Stimulated activated naive CD8-positive, alpha-beta T cell treated with anti-CD3 and anti-CD28 coated beads, Interleukin-15, Interleukin-2, amounts not matched to agents 100 ng/mL and 50 ng/mL, for 24 hours (primary cell): ENCODE measurements around the gene TGM2.

Experiments
- H3K27ac Mint-ChIP-seq: one replicate; pipeline ENCODE4 v1.8.0; 2021; ENCODE audit warnings: mild to moderate bottlenecking, mixed read lengths
- H3K27me3 Mint-ChIP-seq: one replicate; pipeline ENCODE4 v1.8.0; 2021; ENCODE audit warnings: mixed read lengths
- H3K36me3 Mint-ChIP-seq: one replicate; pipeline ENCODE4 v1.8.0; 2021; ENCODE audit warnings: low read depth, mixed read lengths
- H3K4me1 Mint-ChIP-seq: one replicate; pipeline ENCODE4 v1.8.0; 2021; ENCODE audit warnings: low read depth, mixed read lengths
- H3K4me3 Mint-ChIP-seq: one replicate; pipeline ENCODE4 v1.8.0; 2021; ENCODE audit warnings: mild to moderate bottlenecking, mixed read lengths
- H3K9me3 Mint-ChIP-seq: one replicate; pipeline ENCODE4 v1.8.0; 2021; ENCODE audit warnings: mixed read lengths

TGM2 gene

GRCh38 chr20:38164069-38164468 is 1.0 kb downstream of the TGM2 start:
- Mint-ChIP-seq H3K4me3 (no peak overlapping the region), H3K36me3 (no peaks in the 10 kb centered on the region), H3K9me3 (no peaks in the 10 kb centered on the region), H3K27ac (no peak overlapping the region), H3K27me3 (peaks cover 10% of the 10 kb centered on the region), H3K4me1 (peaks cover 16% of the 10 kb centered on the region)

DNA sequence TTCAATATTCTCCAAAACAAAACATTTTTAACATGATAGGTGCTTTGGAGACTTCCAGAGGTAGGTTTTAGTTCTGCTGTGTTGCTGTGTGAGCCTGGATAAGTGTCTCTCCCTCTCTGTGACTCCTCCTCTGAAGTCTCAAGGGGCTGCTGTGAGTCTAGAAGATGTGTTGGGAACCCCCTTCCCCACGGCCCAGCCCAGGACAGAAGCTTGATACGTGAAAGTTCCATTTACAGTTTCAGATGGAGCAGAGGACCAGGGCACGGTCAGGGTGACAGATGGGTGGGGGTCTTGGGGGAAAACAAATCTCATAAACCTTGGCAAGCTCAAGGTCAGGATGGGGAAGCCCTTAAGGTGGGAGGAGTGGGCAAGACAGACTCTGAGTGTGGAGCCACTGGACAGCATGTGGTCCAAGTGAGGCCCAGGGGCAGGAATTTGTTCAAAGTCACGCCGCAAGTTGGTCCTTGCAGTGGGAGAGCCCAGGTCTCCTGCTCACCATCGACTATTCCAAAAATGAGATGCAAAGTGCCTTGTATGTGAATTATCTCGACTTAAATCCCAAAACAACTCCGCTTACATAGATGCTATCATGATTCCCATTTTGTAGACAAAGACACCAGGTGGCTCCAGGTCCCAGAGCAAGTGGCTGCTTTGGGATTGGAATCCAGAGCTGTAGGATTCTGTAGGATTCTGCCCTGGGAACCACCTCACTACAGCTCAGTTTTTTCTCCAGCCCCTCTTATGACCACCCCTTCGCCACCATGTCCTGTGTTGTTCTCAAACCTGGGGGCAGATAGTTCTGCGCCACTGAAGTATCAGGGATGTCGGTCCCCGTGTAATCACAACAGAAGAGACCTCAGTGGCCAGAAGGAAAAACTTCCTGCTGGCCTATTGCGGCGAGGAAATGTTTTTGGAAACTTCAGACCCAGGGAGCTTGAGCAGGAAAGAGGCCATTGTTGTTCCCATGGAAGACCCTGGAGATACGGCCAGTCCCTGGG is 1.9 kb downstream of the TGM2 start:
- Mint-ChIP-seq H3K27me3 (peaks cover 10% of the 10 kb centered on the region), H3K36me3 (no peaks in the 10 kb centered on the region), H3K4me3 (no peak overlapping the region), H3K27ac (no peak overlapping the region), H3K4me1 (peaks cover 7% of the 10 kb centered on the region), H3K9me3 (no peaks in the 10 kb centered on the region)

GRCh38 chr20:38162149-38162548 is 2.9 kb downstream of the TGM2 start:
- Mint-ChIP-seq H3K9me3 (no peaks in the 10 kb centered on the region), H3K4me3 (no peak overlapping the region), H3K4me1 (peaks cover 6% of the 10 kb centered on the region), H3K27me3 (peaks cover 10% of the 10 kb centered on the region), H3K27ac (no peak overlapping the region), H3K36me3 (no peaks in the 10 kb centered on the region)

- H3K9me3 Mint-ChIP-seq = no peaks in the 10 kb centered on the region
- peaks cover 10% of the 10 kb centered on the region for H3K27me3 Mint-ChIP-seq
- H3K36me3 Mint-ChIP-seq = no peaks in the 10 kb centered on the region
- peaks cover 6% of the 10 kb centered on the region for H3K4me1 Mint-ChIP-seq
- H3K4me3 Mint-ChIP-seq = no peak overlapping the region
- no peak overlapping the region for H3K27ac Mint-ChIP-seq
These were observed 3.7 kb downstream of the TGM2 start for GRCh38 chr20:38161412-38161774.

DNA sequence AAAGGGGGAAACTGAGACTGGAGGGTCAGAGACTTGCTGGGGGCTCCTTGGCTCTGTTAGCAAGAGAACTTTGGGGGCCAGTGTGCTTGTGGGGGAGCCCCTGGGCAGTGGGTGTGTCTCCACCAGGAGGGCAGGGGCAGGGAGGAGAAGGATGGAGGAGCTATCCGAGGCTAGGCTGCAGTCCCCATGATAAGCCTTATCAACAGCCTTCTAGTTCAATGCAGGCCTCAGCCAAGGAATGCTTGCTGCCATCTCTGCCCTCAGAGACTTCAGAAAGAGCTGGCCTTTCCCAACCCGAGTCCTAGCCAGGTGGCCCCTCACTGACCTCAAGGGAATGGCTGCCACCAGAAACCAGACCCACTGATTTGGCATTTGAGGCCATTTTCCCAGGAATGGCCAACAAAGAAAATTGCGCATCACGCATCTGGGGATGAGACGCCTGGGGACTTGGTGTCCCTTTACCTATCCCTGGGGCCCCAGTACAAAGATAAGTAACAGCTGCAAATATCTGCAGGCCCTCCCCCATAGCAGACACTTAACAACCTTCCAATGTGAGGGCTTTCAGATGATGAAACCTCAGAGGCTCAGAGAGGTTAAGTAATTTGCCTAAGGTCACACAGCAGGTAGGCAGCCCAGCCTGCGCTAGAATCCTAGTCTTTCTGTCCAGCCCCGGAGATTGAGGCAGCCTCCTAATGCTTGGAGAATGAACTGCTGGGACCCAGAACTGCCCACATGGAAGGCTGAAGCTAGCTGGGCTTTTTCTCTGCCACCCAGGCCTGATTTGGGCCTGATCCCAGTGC is 4.9 kb downstream of the TGM2 start:
- H3K4me1 Mint-ChIP-seq = no peaks in the 10 kb centered on the region
- H3K27me3 Mint-ChIP-seq = peaks cover 4% of the 10 kb centered on the region
- no peak overlapping the region for H3K27ac Mint-ChIP-seq
- no peaks in the 10 kb centered on the region for H3K36me3 Mint-ChIP-seq
- no peak overlapping the region for H3K4me3 Mint-ChIP-seq
- H3K9me3 Mint-ChIP-seq = no peaks in the 10 kb centered on the region

GRCh38 chr20:38159566-38159956 is 5.5 kb downstream of the TGM2 start:
- Mint-ChIP-seq H3K4me1 (no peaks in the 10 kb centered on the region), H3K36me3 (no peaks in the 10 kb centered on the region), H3K27me3 (peaks cover 4% of the 10 kb centered on the region), H3K4me3 (no peak overlapping the region), H3K9me3 (no peaks in the 10 kb centered on the region), H3K27ac (no peak overlapping the region)

DNA sequence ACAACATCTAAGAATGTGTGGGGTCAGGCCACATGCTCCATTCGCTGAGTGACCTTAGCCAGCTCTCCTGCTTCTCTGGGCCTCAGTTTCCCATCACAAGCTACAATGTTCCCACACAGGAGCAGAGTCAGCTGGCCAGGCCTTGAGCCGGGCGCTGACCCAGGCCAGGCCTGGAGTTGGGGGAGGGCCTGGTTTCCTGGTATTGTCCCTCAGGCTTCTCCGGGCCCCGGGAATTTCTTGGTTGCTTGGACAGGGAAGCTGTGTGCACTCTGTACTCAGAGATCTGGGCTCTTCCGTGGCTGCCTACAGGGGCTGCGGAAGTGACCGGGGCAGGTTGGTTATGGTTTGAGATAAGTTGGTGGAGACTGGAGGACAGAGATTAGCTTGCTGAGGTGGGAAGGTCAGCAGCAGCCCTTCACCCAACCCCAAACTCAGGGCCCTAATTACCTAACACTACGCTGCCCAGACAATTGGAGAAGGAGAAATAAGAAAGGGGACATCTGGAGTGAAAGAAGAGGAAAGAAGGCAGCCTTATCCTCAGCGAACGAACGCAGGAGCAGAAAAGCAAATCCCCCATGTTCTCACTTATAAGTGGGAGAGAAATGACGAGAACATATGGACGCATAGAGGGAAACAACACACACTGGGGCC is 6.2 kb downstream of the TGM2 start:
- peaks cover 4% of the 10 kb centered on the region for H3K27me3 Mint-ChIP-seq
- no peaks in the 10 kb centered on the region for H3K36me3 Mint-ChIP-seq
- H3K4me3 Mint-ChIP-seq = no peak overlapping the region
- no peaks in the 10 kb centered on the region for H3K4me1 Mint-ChIP-seq
- H3K27ac Mint-ChIP-seq = no peak overlapping the region
- no peaks in the 10 kb centered on the region for H3K9me3 Mint-ChIP-seq

- Mint-ChIP-seq H3K36me3 (no peaks in the 10 kb centered on the region), H3K4me1 (peaks cover 1% of the 10 kb centered on the region), H3K27me3 (no peaks in the 10 kb centered on the region), H3K9me3 (no peaks in the 10 kb centered on the region), H3K27ac (no peak overlapping the region), H3K4me3 (no peak overlapping the region)
These were observed 7.2 kb downstream of the TGM2 start for GRCh38 chr20:38157635-38158495.

DNA sequence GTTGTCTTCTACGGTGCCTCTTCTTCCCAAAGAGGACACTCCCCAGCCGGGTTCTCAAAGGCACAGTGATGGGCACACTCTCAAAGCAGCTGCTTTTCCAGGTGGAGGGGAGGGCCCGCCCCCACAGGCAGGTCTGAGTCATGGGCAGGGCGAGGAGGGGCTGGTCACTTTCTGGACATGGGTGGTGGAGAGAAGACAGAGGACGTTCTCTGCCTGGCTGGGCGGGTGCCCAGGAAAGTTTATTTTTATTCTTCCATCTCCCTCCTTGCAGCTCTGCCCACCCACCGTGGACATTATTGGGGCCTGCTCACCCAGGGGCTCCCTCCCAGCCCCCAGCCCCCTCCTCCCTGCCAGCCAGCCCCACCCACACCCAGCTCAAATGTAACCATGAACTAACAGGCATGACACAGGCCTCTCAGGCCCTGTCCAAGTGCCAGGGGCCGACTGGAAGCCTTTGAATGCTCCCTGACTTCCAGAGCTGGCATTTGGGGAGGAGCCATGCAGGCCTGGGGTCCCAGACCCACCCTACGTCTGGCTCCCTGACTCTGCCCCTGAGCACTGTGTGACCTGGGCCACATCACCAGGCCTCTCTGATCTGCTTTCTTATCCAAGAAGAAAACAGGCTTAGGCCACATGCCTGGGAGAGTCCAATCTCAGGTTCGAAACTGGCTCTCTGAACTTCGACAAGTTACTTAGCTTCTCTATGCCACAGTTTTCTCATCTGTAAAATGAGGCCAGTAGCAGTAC is 8.0 kb downstream of the TGM2 start:
- Mint-ChIP-seq H3K4me3 (no peak overlapping the region), H3K36me3 (no peaks in the 10 kb centered on the region), H3K27me3 (peaks cover 7% of the 10 kb centered on the region), H3K4me1 (peaks cover 9% of the 10 kb centered on the region), H3K9me3 (no peaks in the 10 kb centered on the region), H3K27ac (no peak overlapping the region)

- H3K27me3 Mint-ChIP-seq = peaks cover 11% of the 10 kb centered on the region
- no peak overlapping the region for H3K4me3 Mint-ChIP-seq
- H3K4me1 Mint-ChIP-seq = peaks cover 14% of the 10 kb centered on the region
- H3K27ac Mint-ChIP-seq = no peak overlapping the region
- H3K36me3 Mint-ChIP-seq = no peaks in the 10 kb centered on the region
- H3K9me3 Mint-ChIP-seq = no peaks in the 10 kb centered on the region
These were observed 8.8 kb downstream of the TGM2 start for GRCh38 chr20:38156280-38156679.

- Mint-ChIP-seq H3K36me3 (no peaks in the 10 kb centered on the region), H3K4me1 (peaks cover 14% of the 10 kb centered on the region), H3K27me3 (peaks cover 13% of the 10 kb centered on the region), H3K27ac (no peak overlapping the region), H3K4me3 (no peak overlapping the region), H3K9me3 (no peaks in the 10 kb centered on the region)
These were observed 9.3 kb downstream of the TGM2 start for GRCh38 chr20:38155811-38156210.

- Mint-ChIP-seq H3K9me3 (no peaks in the 10 kb centered on the region), H3K27ac (no peak overlapping the region), H3K4me1 (peaks cover 14% of the 10 kb centered on the region), H3K36me3 (no peaks in the 10 kb centered on the region), H3K4me3 (no peak overlapping the region), H3K27me3 (peaks cover 20% of the 10 kb centered on the region)
These were observed 11.7 kb downstream of the TGM2 start for GRCh38 chr20:38153401-38153800.

DNA sequence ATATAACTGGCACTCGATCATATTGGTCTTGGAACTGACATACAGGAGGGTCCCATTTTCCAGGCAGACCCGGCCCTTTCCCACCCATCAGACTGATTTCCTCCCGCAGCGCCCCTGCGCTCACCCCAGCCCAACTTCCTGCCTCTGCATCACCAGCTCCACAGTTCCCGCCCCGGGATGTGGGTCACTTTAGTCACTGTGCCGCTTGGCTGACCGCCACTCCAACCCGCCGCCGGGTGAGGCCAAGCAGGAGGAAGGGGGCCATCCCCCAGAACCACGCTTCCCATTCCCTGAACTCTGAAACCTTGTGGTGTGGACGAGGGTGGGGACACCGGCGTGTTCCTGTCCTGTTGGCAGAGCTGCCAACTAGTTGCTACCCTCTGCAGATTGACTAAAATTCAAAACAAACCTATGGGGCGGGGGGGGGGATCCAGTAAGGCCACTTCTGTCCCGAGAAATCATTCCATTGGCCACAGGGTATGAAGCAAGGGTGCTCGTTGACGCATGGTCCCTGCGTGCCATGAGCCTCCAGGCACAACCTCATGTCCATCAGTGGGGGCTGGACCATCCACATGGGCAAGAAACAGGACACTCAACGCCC is 12.3 kb downstream of the TGM2 start:
- no peaks in the 10 kb centered on the region for H3K36me3 Mint-ChIP-seq
- H3K27me3 Mint-ChIP-seq = peaks cover 20% of the 10 kb centered on the region
- H3K4me3 Mint-ChIP-seq = peak overlapping the region; percentile 54
- peaks cover 14% of the 10 kb centered on the region for H3K4me1 Mint-ChIP-seq
- peak overlapping the region; percentile 68 for H3K27ac Mint-ChIP-seq
- no peaks in the 10 kb centered on the region for H3K9me3 Mint-ChIP-seq
